Activated CD4-positive, alpha-beta T cell treated with anti-CD3 and anti-CD28 coated beads, Interleukin-2, amount 10 ng/mL, durations not matched to agents 7 days and 5 days (primary cell): ENCODE measurements around the gene NUDT9. TPM values are rescaled to one million over a fixed set of nuclear protein-coding genes. Genes with fewer than 3 reads are reported as not detected.
"Not testable (repeated sequence)": the region's sequence is repeated elsewhere in the genome, so short reads cannot be mapped to it uniquely, and the experiment has no call there.

Source experiments
- CTCF ChIA-PET: fragments of 350-600 bp; sonication (Branson Sonifier 250); formaldehyde crosslinking; loops from one replicate; lab custom pipeline; 2021; ENCODE audit warnings: antibody characterized with exemption; lab: Charles Lee
- POLR2A ChIA-PET: fragments of 350-600 bp; sonication (Branson Sonifier 250); formaldehyde crosslinking; loops from one replicate; lab custom pipeline; 2021; ENCODE audit warnings: antibody characterized with exemption; lab: Charles Lee
- DNase-seq: peaks from one replicate; pipeline ENCODE4 v3.0.0-alpha.2; 2020
- H3K27ac Mint-ChIP-seq: one replicate; pipeline ENCODE4 v1.8.0; 2021; ENCODE audit warnings: mild to moderate bottlenecking, moderate library complexity, mixed read lengths
- H3K27me3 Mint-ChIP-seq: one replicate; pipeline ENCODE4 v1.8.0; 2021; ENCODE audit warnings: mixed read lengths
- H3K36me3 Mint-ChIP-seq: one replicate; pipeline ENCODE4 v1.8.0; 2021; ENCODE audit warnings: low read depth, mixed read lengths
- H3K4me1 Mint-ChIP-seq: one replicate; pipeline ENCODE4 v1.8.0; 2021; ENCODE audit warnings: mixed read lengths
- H3K4me3 Mint-ChIP-seq: one replicate; pipeline ENCODE4 v1.8.0; 2021; ENCODE audit warnings: mild to moderate bottlenecking, moderate library complexity, mixed read lengths
- H3K9me3 Mint-ChIP-seq: one replicate; pipeline ENCODE4 v1.8.0; 2021; ENCODE audit warnings: mixed read lengths
- total RNA-seq, 2 experiments: library from RNA; stranded (reverse); gene quantifications; one replicate each; pipeline ENCODE4 v1.2.3, GENCODE V29; 2021

NUDT9 gene
- 10 to 100 TPM; 11.7 to 11.9 TPM for total RNA-seq

DNA sequence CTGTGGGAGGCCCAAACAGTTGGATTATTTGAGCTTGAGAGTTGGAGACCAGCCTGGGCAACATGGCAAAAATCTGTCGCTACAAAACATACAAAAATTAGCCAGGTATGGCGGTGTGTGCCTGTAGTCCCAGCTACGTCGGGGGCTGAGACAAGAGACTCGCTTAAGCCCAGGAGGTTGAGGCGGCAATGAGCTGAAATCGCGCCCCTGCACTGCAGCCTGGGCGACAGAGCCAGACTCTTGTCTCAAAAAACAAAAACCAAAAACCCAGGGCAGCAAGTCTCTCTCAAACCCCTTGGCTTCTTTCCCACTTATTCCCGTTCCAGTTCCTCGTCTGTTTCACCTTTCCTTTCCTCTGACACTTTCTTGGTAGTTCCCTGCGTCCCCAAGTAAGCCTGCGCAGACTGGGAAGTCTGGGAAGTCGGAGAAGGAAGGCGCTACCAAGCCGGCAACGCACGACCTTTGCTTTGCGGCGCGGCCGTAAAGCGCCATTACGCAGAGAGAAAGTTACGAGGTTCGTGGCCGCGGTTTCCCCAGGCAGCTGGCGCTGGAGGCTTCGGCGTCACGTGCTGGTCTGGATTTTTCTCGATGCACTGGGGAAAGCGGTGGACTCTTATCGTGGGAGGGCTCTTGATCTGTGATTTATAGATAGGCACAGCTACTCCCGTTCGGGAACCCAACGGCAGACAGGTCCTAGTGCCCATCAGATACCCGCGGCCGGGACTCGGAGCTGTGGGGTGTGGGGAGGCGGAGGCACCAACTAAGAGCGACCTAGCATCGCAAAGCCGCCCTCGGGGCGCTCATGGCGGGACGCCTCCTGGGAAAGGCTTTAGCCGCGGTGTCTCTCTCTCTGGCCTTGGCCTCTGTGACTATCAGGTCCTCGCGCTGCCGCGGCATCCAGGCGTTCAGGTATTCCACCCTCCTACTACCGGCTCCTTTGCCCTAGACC, at the start of gene NUDT9:
Gene NUDT9 (plus strand): TSS at position 470 of the 949 bp plus-strand sequence. CDS start 333 bp downstream, at position 803.
- CTCF ChIA-PET, result interaction anchor here (0.8 to 1.5 kb wide), 3 partner anchors 22 to 40 kb away, joined by 3 to 5 read pairs (median 3); partner anchors contain the start of gene HSD17B11
- H3K4me1 Mint-ChIP-seq, result peaks cover 30% of the 10 kb centered on the region
- no peaks in the 10 kb centered on the region for H3K27me3 Mint-ChIP-seq
- H3K36me3 Mint-ChIP-seq, result no peaks in the 10 kb centered on the region
- peak within 1 kb of the TSS; percentile 96 for H3K27ac Mint-ChIP-seq
- POLR2A ChIA-PET, result interaction anchor here (0.7 kb wide), 1 partner anchor 31 kb away, joined by 3 read pairs; the partner anchor contains the start of gene HSD17B11
- no peaks in the 10 kb centered on the region for H3K9me3 Mint-ChIP-seq
- peak within 1 kb of the TSS; percentile 88 for H3K4me3 Mint-ChIP-seq
- peak; percentile 89 for DNase-seq

GRCh38 chr4:87375719-87376291, 46.6 kb upstream of the NUDT9 start:
- no peak for DNase-seq
- Mint-ChIP-seq H3K27me3 (no peaks in the 10 kb centered on the region), H3K9me3 (no peaks in the 10 kb centered on the region), H3K4me1 (no peaks in the 10 kb centered on the region), H3K4me3 (no peak overlapping the region), H3K36me3 (peaks cover 19% of the 10 kb centered on the region), H3K27ac (no peak overlapping the region)
- CTCF ChIA-PET, result interaction anchor here (0.6 to 2.2 kb wide), 6 partner anchors 12 to 364 kb away, joined by 3 to 6 read pairs (median 4); partner anchors contain the start of gene HSD17B11
- POLR2A ChIA-PET, result no interaction called here

GRCh38 chr4:87377816-87378215, 44.6 kb upstream of the NUDT9 start:
- Mint-ChIP-seq H3K9me3 (no peaks in the 10 kb centered on the region), H3K36me3 (peaks cover 11% of the 10 kb centered on the region), H3K27ac (no peak overlapping the region), H3K4me1 (no peaks in the 10 kb centered on the region), H3K4me3 (no peak overlapping the region), H3K27me3 (no peaks in the 10 kb centered on the region)
- ChIA-PET POLR2A (interaction anchor here (0.6 kb wide), 1 partner anchor 121 kb away, joined by 4 read pairs; no protein-coding TSS in a partner anchor), CTCF (interaction anchor here (0.9 kb wide), 1 partner anchor 14 kb away, joined by 4 read pairs; no protein-coding TSS in a partner anchor)
- DNase-seq, result no peak

DNA sequence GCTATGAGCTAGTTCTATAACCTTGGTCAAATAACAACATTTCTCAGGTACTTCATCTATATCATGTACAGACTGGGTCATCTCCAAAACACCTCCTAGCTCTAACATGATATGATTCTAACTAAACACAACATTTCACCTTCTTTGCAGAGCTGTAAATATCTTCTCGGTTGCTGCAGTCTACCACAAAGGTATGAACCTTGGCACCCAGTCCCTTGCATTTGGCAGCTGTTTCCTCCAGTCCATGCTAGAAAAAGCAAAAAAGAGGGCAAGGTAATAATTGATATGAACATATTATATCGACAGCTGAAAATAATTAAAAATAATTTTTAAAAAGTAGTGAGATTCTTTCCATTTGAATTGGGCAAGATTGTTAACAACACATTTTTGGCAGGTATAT, 40.3 kb upstream of the NUDT9 start:
- peaks cover 2% of the 10 kb centered on the region for H3K9me3 Mint-ChIP-seq
- H3K27ac Mint-ChIP-seq, result no peak overlapping the region
- CTCF ChIA-PET, result interaction anchor here (1.0 to 1.2 kb wide), 2 partner anchors 9 to 40 kb away, joined by 3 to 4 read pairs; partner anchors contain the start of genes HSD17B11 and NUDT9
- H3K4me1 Mint-ChIP-seq, result peaks cover 11% of the 10 kb centered on the region
- H3K4me3 Mint-ChIP-seq, result no peak overlapping the region
- no peaks in the 10 kb centered on the region for H3K27me3 Mint-ChIP-seq
- peaks cover 23% of the 10 kb centered on the region for H3K36me3 Mint-ChIP-seq
- POLR2A ChIA-PET, result no interaction called here
- no peak for DNase-seq

GRCh38 chr4:87382931-87383330, 39.4 kb upstream of the NUDT9 start:
- no peak for DNase-seq
- Mint-ChIP-seq H3K4me3 (no peak overlapping the region), H3K27me3 (no peaks in the 10 kb centered on the region), H3K9me3 (peaks cover 7% of the 10 kb centered on the region), H3K4me1 (peaks cover 18% of the 10 kb centered on the region), H3K27ac (no peak overlapping the region), H3K36me3 (peaks cover 30% of the 10 kb centered on the region)
- CTCF ChIA-PET, result interaction anchor here (1.2 kb wide), 1 partner anchor 39 kb away, joined by 3 read pairs; the partner anchor contains the start of gene NUDT9
- POLR2A ChIA-PET, result no interaction called here

GRCh38 chr4:87384466-87385132, 37.8 kb upstream of the NUDT9 start:
- H3K27me3 Mint-ChIP-seq, DNase-seq, H3K4me3 Mint-ChIP-seq, H3K27ac Mint-ChIP-seq, CTCF ChIA-PET, POLR2A ChIA-PET: not testable (repeated sequence)
- peaks cover 31% of the 10 kb centered on the region for H3K4me1 Mint-ChIP-seq
- H3K9me3 Mint-ChIP-seq, result peaks cover 12% of the 10 kb centered on the region
- peaks cover 42% of the 10 kb centered on the region for H3K36me3 Mint-ChIP-seq

GRCh38 chr4:87387237-87387636, 35.1 kb upstream of the NUDT9 start:
- CTCF ChIA-PET, result interaction anchor here (0.6 kb wide), 1 partner anchor 168 kb away, joined by 3 read pairs; no protein-coding TSS in a partner anchor
- Mint-ChIP-seq H3K4me1 (peaks cover 47% of the 10 kb centered on the region), H3K27me3 (peaks cover 2% of the 10 kb centered on the region), H3K4me3 (no peak overlapping the region), H3K27ac (no peak overlapping the region), H3K9me3 (peaks cover 12% of the 10 kb centered on the region), H3K36me3 (peaks cover 38% of the 10 kb centered on the region)
- POLR2A ChIA-PET, result no interaction called here
- no peak for DNase-seq

DNA sequence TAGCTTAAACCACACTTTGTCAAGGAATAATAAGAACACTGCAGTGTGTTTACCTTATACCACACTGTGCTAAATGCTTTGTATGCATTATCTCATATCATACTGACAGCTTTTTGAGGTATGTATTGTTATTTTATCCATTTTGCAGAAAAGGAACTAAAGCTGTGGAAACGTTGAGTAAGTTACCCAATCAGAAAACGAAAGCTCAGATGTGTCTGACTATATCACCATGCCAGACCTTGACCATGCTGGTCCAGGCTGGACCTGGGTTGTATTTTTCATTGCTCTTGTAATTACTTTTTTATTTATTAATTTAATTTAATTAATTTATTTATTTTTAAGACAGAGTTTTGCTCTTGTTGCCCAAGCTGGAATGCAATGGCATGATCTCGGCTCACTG, 33.5 kb upstream of the NUDT9 start:
- Mint-ChIP-seq H3K27me3 (peaks cover 2% of the 10 kb centered on the region), H3K9me3 (peaks cover 12% of the 10 kb centered on the region), H3K4me1 (peaks cover 48% of the 10 kb centered on the region), H3K36me3 (peaks cover 38% of the 10 kb centered on the region), H3K4me3 (peak overlapping the region; percentile 95), H3K27ac (no peak overlapping the region)
- DNase-seq, result no peak
- ChIA-PET POLR2A (no interaction called here), CTCF (interaction anchor here (1.4 kb wide), 1 partner anchor 13 kb away, joined by 6 read pairs; no protein-coding TSS in a partner anchor)

DNA sequence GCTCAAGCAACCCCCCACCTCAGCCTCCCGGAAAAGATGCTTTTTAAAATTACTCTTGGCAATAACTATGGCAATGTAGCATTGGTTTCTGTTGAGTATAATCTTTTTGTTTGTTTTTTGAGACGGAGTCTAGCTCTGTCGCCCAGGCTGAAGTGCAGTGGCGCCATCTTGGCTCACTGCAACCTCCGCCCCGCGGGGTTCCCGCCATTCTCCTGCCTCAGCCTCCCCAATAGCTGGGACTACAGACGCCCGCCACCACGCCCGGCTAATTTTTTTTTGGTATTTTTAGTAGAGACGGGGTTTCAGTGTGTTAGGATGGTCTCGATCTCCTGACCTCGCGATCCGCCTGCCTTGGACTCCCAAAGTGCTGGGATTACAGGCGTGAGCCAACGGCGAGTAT, 32.3 kb upstream of the NUDT9 start:
- Mint-ChIP-seq H3K4me1 (peaks cover 49% of the 10 kb centered on the region), H3K4me3 (peak overlapping the region; percentile 95), H3K27ac (peak overlapping the region; percentile 92), H3K36me3 (peaks cover 33% of the 10 kb centered on the region), H3K9me3 (peaks cover 10% of the 10 kb centered on the region)
- DNase-seq, POLR2A ChIA-PET, H3K27me3 Mint-ChIP-seq: not testable (repeated sequence)
- CTCF ChIA-PET, result interaction anchor here (0.7 to 2.2 kb wide), 4 partner anchors 10 to 100 kb away, joined by 3 to 13 read pairs (median 3); no protein-coding TSS in a partner anchor

- CTCF ChIA-PET, result interaction anchor here (0.7 to 2.2 kb wide), 9 partner anchors 8 to 99 kb away, joined by 3 to 13 read pairs (median 3); partner anchors contain the start of gene NUDT9
- Mint-ChIP-seq H3K4me1 (peaks cover 50% of the 10 kb centered on the region), H3K9me3 (peaks cover 10% of the 10 kb centered on the region), H3K27me3 (peaks cover 2% of the 10 kb centered on the region), H3K27ac (peak overlapping the region; percentile 92), H3K4me3 (peak overlapping the region; percentile 95), H3K36me3 (peaks cover 30% of the 10 kb centered on the region)
- POLR2A ChIA-PET, result interaction anchor here (0.9 kb wide), 1 partner anchor 31 kb away, joined by 3 read pairs; no protein-coding TSS in a partner anchor
- no peak for DNase-seq
These were observed 31.9 kb upstream of the NUDT9 start for GRCh38 chr4:87390551-87390890.

GRCh38 chr4:87390891-87391575, 31.3 kb upstream of the NUDT9 start, which contains the start of gene HSD17B11:
Gene HSD17B11, minus strand, starts transcription at chr4:87391188. Its CDS starts 118 bp downstream, at chr4:87391070.
- Mint-ChIP-seq H3K27ac (peak within 1 kb of the TSS; percentile 92), H3K36me3 (peaks cover 28% of the 10 kb centered on the region), H3K9me3 (peaks cover 10% of the 10 kb centered on the region), H3K4me1 (peaks cover 50% of the 10 kb centered on the region), H3K27me3 (peaks cover 2% of the 10 kb centered on the region), H3K4me3 (peak within 1 kb of the TSS; percentile 95)
- DNase-seq, result peak; percentile 90
- ChIA-PET POLR2A (interaction anchor here (0.7 to 0.9 kb wide), 2 partner anchors 31 to 102 kb away, joined by 3 read pairs; no protein-coding TSS in a partner anchor), CTCF (interaction anchor here (0.7 to 2.2 kb wide), 9 partner anchors 9 to 99 kb away, joined by 3 to 13 read pairs (median 3); partner anchors contain the start of gene NUDT9)
